Measurements from ENCODE around the gene SLC44A3.

Gene SLC44A3

GRCh38 chr1:94816030-94816429 is 4.1 kb upstream of the SLC44A3 start:
- TF ChIP-seq EGR1 (IDR thresholded peaks at IDR 0.05) (no peak), ZBTB7A (IDR thresholded peaks at IDR 0.05; ENCODE audit: low read depth) (no peak)

DNA sequence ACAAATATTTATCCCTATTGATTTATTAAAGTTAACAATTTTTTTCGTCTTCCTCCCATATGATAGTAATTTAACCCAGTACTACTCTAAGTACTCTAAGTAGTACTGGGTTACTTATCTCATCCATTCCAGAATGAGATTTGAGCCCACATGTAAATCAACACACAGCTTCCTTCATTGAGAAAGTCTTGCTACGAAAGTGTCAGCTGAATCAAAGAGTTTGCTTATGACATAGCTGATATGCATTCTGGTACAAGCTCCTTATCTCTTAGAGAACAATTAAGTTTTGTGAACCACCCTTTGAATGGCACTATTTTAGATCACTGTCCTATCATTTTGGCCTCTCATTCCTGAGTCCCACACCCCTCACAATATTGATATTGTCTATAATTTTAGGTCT is 2.4 kb upstream of the SLC44A3 start:
- TF ChIP-seq, protein P1, sequence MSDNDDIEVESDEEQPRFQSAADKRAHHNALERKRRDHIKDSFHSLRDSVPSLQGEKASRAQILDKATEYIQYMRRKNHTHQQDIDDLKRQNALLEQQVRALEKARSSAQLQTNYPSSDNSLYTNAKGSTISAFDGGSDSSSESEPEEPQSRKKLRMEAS (IDR thresholded peaks at IDR 0.05) = no peak
- TF ChIP-seq ZBTB7A (IDR thresholded peaks at IDR 0.05; ENCODE audit: low read depth) (no peak), CREB1 (IDR thresholded peaks at IDR 0.05; ENCODE audit: low read depth) (no peak), EGR1 (IDR thresholded peaks at IDR 0.05) (no peak), YY1 (IDR thresholded peaks at IDR 0.05; ENCODE audit: low read depth) (no peak), FOXM1 (IDR thresholded peaks at IDR 0.05; ENCODE audit: borderline replicate concordance, low read depth) (no peak), NFIC (IDR thresholded peaks at IDR 0.05) (no peak), REST (IDR thresholded peaks at IDR 0.05; ENCODE audit: low read depth) (no peak)
- TF ChIP-seq, protein P2, sequence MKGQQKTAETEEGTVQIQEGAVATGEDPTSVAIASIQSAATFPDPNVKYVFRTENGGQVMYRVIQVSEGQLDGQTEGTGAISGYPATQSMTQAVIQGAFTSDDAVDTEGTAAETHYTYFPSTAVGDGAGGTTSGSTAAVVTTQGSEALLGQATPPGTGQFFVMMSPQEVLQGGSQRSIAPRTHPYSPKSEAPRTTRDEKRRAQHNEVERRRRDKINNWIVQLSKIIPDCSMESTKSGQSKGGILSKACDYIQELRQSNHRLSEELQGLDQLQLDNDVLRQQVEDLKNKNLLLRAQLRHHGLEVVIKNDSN (IDR thresholded peaks at IDR 0.05) = no peak

GRCh38 chr1:94819238-94819944 is 766 bp upstream of the SLC44A3 start:
- TF ChIP-seq YY1 (IDR thresholded peaks at IDR 0.05; ENCODE audit: low read depth) = no peak
- no peak for TF ChIP-seq FOXM1 (IDR thresholded peaks at IDR 0.05; ENCODE audit: borderline replicate concordance, low read depth)
- TF ChIP-seq ZBTB7A (IDR thresholded peaks at IDR 0.05; ENCODE audit: low read depth) = no peak
- no peak for TF ChIP-seq EGR1 (IDR thresholded peaks at IDR 0.05)
- TF ChIP-seq NFIC (IDR thresholded peaks at IDR 0.05) = no peak
- TF ChIP-seq CEBPB (IDR thresholded peaks at IDR 0.05) = no peak
- no peak for TF ChIP-seq CREB1 (IDR thresholded peaks at IDR 0.05; ENCODE audit: low read depth)

DNA sequence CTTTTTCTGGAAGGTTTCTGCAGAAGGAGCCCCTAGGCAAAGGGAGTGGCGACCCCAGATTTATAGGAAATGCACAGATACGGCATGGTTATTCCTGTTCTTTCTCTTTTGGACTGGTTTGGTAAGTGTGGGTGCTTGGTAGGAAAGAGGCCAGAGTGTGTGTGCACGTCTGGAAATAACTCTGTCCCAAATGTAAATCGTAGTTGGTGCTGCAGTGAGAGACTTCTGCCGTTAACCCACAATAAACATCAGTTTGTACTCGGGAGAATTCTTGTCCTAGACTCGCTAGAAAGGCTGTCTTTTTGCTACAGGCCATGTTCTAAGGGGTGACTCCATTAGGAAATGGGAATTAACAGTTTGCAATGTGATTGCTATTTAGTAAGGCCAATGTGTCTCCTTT is 779 bp downstream of the SLC44A3 start:
- TF ChIP-seq FOXM1 (IDR thresholded peaks at IDR 0.05; ENCODE audit: borderline replicate concordance, low read depth) (no peak), CEBPB (IDR thresholded peaks at IDR 0.05) (no peak), EGR1 (IDR thresholded peaks at IDR 0.05) (no peak), ZBTB7A (IDR thresholded peaks at IDR 0.05; ENCODE audit: low read depth) (no peak), NFIC (IDR thresholded peaks at IDR 0.05) (no peak), TCF12 (IDR thresholded peaks at IDR 0.05; ENCODE audit: low read depth) (no peak), TEAD4 (IDR thresholded peaks at IDR 0.05) (no peak)
- TF ChIP-seq, protein P2 (IDR thresholded peaks at IDR 0.05) = no peak

- TF ChIP-seq FOXM1 (IDR thresholded peaks at IDR 0.05; ENCODE audit: borderline replicate concordance, low read depth) (no peak), TEAD4 (IDR thresholded peaks at IDR 0.05) (no peak)
Observed at GRCh38 chr1:94821636-94822305, 1.6 kb downstream of the SLC44A3 start.

GRCh38 chr1:94823116-94823515 is 3.0 kb downstream of the SLC44A3 start:
- no peak for TF ChIP-seq RAD21 (IDR thresholded peaks at IDR 0.05; ENCODE audit: low read depth)
- TF ChIP-seq YY1 (IDR thresholded peaks at IDR 0.05; ENCODE audit: low read depth) = no peak
- no peak for TF ChIP-seq TEAD4 (IDR thresholded peaks at IDR 0.05)
- TF ChIP-seq, protein P1 (IDR thresholded peaks at IDR 0.05) = no peak
- TF ChIP-seq TCF12 (IDR thresholded peaks at IDR 0.05; ENCODE audit: low read depth) = no peak
- TF ChIP-seq FOXM1 (IDR thresholded peaks at IDR 0.05; ENCODE audit: borderline replicate concordance, low read depth) = no peak
- no peak for TF ChIP-seq CEBPB (IDR thresholded peaks at IDR 0.05)
- no peak for TF ChIP-seq CREB1 (IDR thresholded peaks at IDR 0.05; ENCODE audit: low read depth)
- no peak for TF ChIP-seq EP300 (IDR thresholded peaks at IDR 0.05; ENCODE audit: borderline replicate concordance)
- no peak for TF ChIP-seq REST (IDR thresholded peaks at IDR 0.05; ENCODE audit: low read depth)
- no peak for TF ChIP-seq EGR1 (IDR thresholded peaks at IDR 0.05)

All from Ishikawa (cell line).